Urothelium cell line (cell line): Measurements from ENCODE around the gene EDIL3.
"Not testable (repeated sequence)": the region's sequence is repeated elsewhere in the genome, so short reads cannot be mapped to it uniquely, and the experiment has no call there.

Experiments
- DNase-seq: peaks from one replicate; pipeline ENCODE4 v3.0.0; 2011; ENCODE audit warnings: low spot score, mixed read lengths
- FAIRE-seq: peaks from 2 replicates; lab custom pipeline; 2011; peaks lifted over from hg19 to GRCh38; lab: Jason Lieb, UNC

The EDIL3 gene

GRCh38 chr5:84303315-84303714 lies 81.4 kb downstream of the EDIL3 start:
- FAIRE-seq = no peak

GRCh38 chr5:84301535-84301934 lies 83.1 kb downstream of the EDIL3 start:
- DNase-seq = no peak
- FAIRE-seq = no peak

More at GRCh38 chr5:84303315-84303714, 81.4 kb downstream of the EDIL3 start:
- DNase-seq = no peak

GRCh38 chr5:84299959-84300358 lies 84.7 kb downstream of the EDIL3 start:
- no peak for DNase-seq
- FAIRE-seq = no peak

- DNase-seq (no peak), FAIRE-seq (no peak)
These were observed 86.1 kb downstream of the EDIL3 start for GRCh38 chr5:84298628-84299027.

DNA sequence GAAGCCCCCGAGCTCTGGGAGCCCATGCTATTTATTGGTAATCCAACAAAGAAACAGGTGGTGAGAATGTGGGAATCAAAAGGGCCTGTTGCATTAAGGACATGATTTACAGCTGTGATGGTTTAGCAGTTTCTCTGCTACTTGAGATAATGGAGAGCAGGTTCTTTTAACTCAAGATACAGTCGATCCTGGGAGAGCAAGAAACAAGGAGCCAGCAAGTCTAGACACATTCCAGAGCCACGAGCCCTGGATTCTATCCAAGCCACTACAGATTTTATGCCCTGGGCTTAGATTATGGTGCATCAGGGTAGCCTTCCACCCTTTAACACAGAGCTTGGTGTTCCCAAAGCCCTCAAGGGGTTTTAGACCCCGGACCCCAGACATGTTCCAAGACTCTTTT lies 87.0 kb downstream of the EDIL3 start:
- DNase-seq, FAIRE-seq: not testable (repeated sequence)

GRCh38 chr5:84292788-84293653 lies 91.7 kb downstream of the EDIL3 start:
- FAIRE-seq (no peak), DNase-seq (no peak)

DNA sequence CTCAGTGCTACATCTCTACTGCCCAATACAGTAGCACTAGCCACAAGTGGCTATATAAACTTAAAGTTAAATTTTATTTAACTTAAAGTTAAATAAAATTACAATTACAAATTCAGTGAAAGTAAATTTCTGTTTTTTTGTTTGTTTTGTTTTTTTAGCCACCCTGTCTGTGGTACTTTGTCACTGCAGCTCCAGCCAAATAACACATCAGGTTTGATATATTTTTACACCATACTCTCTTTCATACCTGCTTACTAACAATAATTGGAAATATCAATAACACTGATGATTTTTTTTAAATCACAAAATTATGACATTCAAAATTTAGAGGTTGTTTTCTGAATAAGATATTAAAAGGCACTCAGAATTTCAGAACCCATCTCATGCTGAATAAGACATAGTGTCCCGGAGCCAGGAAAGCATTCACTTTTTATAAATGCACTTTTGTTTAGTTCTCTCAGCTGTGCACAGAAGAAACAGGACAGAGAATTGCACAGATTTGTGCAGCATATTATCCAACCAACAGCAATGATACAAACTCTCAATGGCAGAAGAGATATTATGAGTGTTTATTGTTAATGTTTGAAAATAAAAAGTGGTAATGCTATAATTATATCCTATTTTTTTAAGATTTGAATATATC lies 92.6 kb downstream of the EDIL3 start:
- DNase-seq (no peak), FAIRE-seq (no peak)

DNA sequence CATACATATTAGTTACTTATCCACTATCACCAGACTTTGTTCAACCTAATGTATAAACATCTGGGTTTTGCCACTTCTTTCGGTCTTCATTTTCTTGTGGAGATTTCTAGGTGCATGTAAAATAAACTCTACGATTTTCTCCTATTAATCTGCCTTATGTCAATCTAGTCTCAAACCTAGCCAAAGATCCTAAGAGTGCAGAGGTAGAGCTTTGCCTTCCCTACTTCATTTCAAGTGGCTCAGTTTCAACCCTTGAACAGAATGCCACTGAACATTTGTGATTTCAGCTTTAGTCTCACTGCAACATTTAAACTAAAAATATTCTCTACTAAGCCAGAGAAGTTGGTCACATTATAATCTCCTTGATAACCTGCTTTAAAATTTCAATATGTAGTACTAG lies 94.0 kb downstream of the EDIL3 start:
- DNase-seq (no peak), FAIRE-seq (no peak)

- DNase-seq (peak; percentile 57), FAIRE-seq (no peak)
These were observed 94.5 kb downstream of the EDIL3 start for GRCh38 chr5:84290161-84290560.

GRCh38 chr5:84287951-84288350 lies 96.7 kb downstream of the EDIL3 start:
- DNase-seq (peak; percentile 63), FAIRE-seq (peak; percentile 61)

DNA sequence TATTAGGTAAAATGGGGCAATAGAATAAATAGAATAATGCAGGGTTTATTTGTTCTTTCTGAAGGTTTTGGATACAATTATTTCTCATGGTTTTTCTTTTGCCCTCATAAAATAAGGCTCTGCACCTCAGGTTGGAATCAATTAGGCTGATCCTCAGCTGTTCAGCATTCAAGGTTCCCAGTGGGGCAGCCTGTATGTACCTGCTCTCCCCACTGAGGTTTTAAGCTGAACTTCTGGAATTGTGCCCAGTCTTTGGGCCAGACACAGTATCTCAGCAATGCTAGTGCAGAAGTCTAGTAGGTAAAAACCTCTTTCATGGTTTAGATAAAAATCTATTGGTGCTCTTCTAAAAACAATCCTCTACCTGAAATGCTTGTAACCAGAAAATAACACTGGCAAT lies 98.0 kb downstream of the EDIL3 start:
- no peak for FAIRE-seq

DNA sequence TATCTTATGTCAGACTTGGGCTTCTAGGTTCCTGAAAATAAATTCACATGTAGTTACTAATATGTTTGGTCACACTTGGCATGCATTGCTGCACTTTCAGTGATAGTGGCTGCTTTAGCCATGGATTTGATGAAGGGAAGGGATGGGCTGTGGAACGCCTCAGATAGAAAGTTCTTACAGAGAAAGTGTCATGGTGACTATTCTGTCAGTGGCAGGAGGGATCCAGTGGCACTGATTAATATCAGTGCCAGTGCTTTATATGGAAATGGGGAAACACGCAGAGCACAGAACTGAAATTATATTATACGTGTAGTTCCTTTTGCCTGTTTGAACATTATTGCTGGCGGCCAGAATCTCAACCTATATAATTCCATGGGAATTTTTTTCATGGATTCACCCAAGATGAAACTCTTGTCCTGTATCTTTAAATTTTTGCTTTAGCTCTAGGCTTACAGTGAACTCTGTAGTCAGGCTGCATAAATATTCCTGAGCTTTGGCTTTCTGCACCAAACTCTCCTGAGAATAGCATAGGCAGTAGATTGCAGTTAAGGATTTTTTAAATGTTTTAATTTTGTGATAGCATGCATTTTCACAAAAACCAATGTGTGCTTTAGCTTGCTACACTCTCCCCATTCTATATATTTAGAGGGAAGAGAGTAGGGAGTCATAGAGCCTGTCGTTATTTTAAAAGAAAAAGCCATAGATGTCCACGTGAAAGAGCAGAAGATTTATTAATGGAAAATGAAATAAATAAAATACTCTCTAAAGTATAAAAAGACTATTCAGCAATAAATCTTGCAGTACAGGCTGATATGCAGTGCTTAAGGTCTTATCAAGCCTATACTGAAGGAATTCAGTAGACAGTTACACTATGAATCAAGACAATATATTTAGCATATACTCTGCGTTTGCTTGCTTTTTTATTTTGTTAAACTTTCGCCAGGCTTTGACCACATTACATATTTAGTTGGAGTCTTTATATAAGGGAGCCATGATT lies 98.7 kb downstream of the EDIL3 start:
- DNase-seq (no peak), FAIRE-seq (no peak)

More for the DNA sequence above, 98.0 kb downstream of the EDIL3 start:
- no peak for DNase-seq

- DNase-seq = no peak
- FAIRE-seq = no peak
These were observed 103.3 kb downstream of the EDIL3 start for GRCh38 chr5:84281383-84281782.

GRCh38 chr5:84279234-84279633 lies 105.4 kb downstream of the EDIL3 start:
- FAIRE-seq (no peak), DNase-seq (no peak)

- no peak for DNase-seq
- no peak for FAIRE-seq
These were observed 109.1 kb downstream of the EDIL3 start for GRCh38 chr5:84275609-84276008.

DNA sequence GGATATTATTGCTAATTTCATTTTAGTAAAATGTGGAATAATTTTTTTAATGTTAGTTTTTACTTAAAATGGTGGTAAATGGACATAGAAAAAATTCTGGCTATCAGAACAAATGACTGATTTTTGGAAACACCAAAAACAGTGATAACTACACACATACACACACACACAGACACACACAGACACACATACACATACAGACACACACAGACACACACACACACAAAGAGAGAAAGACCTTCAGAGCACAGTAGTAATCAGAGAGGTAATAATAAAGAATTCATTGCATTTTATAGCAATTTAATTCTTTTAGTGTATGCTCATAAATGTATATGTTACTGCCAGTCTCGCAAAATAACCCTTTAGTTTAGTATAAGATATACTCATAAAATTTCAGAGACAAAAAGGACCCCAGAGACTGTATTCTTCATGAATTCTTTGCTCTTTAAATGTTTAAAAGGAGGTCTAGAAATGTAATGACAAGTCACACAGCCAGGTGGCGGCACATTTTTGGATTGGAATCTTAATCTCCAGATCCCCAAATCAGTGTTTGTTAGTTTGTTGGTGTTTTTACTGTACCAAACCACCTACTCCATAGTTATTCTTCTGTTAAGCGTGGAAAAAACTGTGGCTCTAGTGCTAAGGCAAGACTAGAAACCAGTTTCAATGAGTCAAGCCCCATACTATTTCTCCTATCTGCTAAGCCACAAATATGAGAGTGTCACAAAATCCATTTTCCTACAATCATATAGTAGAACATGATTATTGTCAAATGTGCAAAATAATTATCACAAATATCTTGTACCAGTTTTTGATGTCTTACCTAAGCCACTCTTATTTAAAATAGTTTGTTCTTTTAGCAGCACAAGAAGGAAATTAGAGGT lies 109.9 kb downstream of the EDIL3 start:
- FAIRE-seq (no peak), DNase-seq (peak; percentile 18)

GRCh38 chr5:84273517-84273883 lies 111.2 kb downstream of the EDIL3 start:
- DNase-seq (no peak), FAIRE-seq (no peak)

- no peak for FAIRE-seq
- no peak for DNase-seq
These were observed 111.7 kb downstream of the EDIL3 start for GRCh38 chr5:84272771-84273516.
